Measurements from ENCODE around the gene PERM1. TPM values are rescaled to one million over a fixed set of nuclear protein-coding genes. Genes with fewer than 3 reads are reported as not detected.

PERM1 gene
- total RNA-seq, 1 donor from 2014 or later = not detected

DNA sequence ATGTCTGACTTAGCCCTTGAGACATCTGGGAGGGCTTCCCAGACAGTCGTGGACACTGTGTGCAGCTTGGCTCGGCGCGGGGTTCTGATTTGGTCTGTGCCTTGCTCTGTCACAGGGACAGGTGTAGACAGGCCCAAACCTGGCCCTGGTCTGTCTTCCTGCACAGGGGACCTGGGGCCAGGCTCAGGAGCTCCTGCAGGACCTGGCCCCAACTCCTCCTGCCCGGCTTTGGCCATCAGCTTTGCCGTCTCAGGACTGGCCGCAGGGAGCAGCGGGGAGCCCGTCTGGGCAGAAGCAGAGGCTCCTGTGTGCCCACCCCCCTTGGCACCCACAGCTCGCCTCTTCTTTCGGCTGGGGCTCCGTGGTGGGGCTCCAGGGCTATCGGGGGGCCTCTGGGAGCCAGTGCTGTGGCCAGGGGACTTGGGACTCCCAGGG, 1.7 kb downstream of the PERM1 start:
- intact Hi-C loops (cut with micrococcal nuclease) = loop anchor here (10.0 kb wide), 1 partner anchor 55 kb away; no protein-coding TSS in a partner anchor

DNA sequence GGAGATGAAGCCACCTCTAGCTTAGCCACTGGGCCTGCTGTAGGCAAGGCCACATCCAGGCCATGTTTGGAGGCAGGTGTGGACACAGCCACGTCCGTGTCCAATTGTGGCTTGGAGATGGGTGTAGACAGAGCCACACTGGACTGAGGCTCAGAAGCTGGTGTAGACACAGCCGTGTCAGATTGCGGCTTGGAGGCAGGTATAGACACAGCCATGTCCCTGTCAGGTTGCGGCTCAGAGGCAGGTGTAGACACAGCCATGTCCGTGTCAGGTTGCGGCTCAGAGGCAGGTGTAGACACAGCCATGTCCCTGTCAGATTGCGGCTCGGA, 2.2 kb downstream of the PERM1 start:
- intact Hi-C loops (cut with micrococcal nuclease) = loop anchor here (5.0 to 10.0 kb wide), 2 partner anchors 55 to 72 kb away; no protein-coding TSS in a partner anchor

- intact Hi-C loops (cut with micrococcal nuclease) = loop anchor here (5.0 kb wide), 1 partner anchor 72 kb away; no protein-coding TSS in a partner anchor
Observed at GRCh38 chr1:978835-979743, 2.8 kb downstream of the PERM1 start.

- intact Hi-C loops (cut with micrococcal nuclease) = loop anchor here (5.0 kb wide), 1 partner anchor 71 kb away; no protein-coding TSS in a partner anchor
Observed at GRCh38 chr1:978069-978834, 3.6 kb downstream of the PERM1 start.

DNA sequence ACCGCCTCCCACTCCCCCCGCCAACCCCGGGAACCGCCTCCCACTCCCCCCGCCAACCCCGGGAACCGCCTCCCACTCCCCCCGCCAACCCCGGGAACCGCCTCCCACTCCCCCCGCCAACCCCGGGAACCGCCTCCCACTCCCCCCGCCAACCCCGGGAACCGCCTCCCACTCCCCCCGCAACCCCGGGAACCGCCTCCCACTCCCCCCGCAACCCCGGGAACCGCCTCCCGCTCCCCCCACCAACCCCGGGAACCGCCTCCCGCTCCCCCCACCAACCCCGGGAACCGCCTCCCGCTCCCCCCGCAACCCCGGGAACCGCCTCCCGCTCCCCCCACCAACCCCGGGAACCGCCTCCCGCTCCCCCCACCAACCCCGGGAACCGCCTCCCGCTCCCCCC, 5.1 kb downstream of the PERM1 start:
- intact Hi-C loops (cut with micrococcal nuclease) = loop anchor here (5.0 kb wide), 1 partner anchor 69 kb away; no protein-coding TSS in a partner anchor

GRCh38 chr1:975896-976683, 5.8 kb downstream of the PERM1 start:
- intact Hi-C loops (cut with micrococcal nuclease) = loop anchor here (5.0 kb wide), 1 partner anchor 69 kb away; no protein-coding TSS in a partner anchor

GRCh38 chr1:975365-975764, 6.5 kb downstream of the PERM1 start:
- intact Hi-C loops (cut with micrococcal nuclease) = loop anchor here (5.0 kb wide), 1 partner anchor 68 kb away; no protein-coding TSS in a partner anchor

DNA sequence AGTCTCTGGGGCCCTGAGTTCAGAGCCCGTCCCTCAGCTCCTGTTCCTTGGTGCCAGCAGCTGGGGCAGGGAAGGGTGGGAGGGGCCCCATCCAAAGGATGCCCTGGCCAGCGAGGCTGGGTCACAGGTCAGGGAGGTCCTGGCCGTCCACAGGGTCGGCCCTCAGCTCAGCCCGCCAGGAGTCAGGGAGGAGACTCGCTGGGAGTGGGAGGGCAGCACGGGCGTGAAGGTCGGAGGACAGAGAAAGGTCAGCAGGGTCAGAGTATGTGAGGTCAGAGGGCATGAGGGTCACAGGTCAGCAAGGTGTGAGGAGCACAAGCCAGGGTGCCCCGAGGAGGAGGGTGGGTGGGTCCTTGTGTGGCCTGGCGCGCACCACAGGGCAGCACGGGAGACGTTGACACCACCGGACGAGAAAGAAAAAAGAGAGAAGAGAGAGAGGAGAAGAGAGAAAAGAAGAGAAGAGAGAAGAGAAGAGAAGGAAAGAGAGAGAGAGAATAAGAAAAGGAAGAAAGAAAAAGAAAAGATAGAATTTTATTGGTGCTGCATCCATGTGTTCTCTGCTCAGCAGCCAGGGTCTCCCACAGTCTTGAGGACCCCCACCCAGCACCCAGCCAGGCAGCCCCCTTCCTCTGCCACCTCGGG, 7.1 kb downstream of the PERM1 start:
- intact Hi-C loops (cut with micrococcal nuclease) = loop anchor here (5.0 kb wide), 1 partner anchor 68 kb away; no protein-coding TSS in a partner anchor

DNA sequence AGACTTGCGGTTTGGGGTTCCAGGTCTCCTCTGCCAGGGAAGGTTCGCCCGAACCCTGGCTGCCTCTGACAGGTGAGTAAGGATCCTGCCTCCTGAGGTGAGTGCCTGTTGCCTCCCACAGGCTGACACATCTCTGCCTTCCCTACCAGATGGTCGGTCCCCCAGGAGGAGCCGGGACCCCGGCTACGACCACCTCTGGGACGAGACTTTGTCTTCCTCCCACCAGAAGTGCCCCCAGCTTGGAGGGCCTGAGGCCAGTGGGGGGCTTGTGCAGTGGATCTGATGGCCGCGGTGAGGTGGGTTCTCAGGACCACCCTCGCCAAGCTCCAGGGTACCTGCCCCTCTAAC, 7.6 kb downstream of the PERM1 start:
- intact Hi-C loops (cut with micrococcal nuclease) = no loop called here

DNA sequence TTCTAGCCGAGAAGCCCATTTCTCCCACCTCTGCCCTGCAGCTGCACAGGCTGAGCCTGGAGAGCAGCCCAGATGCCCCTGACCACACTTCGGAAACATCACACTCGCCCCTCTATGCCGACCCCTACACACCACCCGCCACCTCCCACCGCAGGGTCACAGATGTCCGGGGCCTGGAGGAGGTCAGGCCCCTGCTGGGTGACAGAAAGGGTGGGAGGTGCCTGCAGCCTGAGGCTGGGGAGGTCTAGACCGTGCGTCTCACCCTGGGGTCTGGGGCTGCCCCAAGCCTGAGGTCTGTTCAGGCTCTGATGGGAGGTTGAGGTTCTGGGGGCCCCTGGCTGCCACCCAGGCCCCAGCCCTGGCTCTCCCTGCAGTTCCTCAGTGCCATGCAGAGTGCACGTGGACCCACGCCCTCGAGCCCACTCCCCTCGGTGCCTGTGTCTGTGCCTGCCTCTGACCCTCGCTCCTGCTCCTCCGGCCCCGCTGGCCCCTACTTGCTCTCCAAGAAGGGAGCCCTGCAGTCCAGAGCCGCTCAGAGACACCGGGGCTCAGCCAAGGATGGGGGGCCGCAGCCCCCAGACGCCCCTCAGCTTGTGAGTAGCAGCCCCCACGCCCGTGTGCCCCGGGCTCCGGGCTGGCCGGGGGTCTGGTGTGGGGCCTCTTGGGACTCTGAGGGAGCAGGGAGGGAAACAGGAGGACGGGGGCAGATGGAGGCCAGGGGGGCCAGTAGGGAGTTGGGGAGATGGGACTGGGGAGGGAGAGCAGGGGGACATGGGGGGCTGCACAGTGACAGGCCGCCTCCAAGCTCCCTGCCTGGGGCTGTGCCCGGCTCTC, 8.2 kb downstream of the PERM1 start:
- intact Hi-C loops (cut with micrococcal nuclease) = no loop called here

DNA sequence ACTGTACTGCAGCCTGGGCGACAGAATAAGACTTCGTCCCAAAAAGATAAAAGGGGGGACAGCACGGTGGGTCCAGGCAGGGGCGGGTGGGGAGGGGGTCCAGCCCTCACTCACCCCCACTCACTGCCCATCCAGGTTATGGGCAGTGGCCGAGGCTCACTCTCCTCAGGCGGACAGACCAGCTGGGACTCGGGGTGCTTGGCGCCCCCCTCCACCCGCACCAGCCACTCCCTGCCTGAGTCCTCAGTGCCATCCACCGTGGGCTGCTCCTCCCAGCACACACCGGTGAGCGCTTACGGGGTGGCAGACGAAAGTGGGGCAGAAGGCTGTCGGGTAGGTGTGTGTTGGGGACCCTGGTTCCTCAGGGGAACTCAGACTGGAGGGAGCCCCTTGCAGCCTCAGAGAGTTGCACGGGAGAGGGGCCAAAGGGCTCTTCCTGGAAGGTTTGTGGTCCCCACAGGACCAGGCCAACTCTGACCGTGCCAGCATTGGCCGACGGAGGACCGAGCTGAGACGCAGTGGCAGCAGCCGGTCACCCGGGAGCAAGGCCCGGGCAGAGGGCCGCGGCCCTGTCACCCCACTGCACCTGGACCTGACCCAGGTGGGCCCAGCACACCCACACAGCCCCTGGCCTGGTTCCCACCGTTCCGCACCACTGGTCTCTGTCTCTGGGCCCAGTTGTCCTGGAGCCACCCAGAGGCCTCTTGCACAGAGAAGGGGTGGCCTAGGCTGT, 9.0 kb downstream of the PERM1 start:
- intact Hi-C loops (cut with micrococcal nuclease) = no loop called here

- intact Hi-C loops (cut with micrococcal nuclease) = no loop called here
Observed at GRCh38 chr1:971751-972506, 10.0 kb downstream of the PERM1 start.

GRCh38 chr1:970973-971730, 10.7 kb downstream of the PERM1 start:
- intact Hi-C loops (cut with micrococcal nuclease) = no loop called here

DNA sequence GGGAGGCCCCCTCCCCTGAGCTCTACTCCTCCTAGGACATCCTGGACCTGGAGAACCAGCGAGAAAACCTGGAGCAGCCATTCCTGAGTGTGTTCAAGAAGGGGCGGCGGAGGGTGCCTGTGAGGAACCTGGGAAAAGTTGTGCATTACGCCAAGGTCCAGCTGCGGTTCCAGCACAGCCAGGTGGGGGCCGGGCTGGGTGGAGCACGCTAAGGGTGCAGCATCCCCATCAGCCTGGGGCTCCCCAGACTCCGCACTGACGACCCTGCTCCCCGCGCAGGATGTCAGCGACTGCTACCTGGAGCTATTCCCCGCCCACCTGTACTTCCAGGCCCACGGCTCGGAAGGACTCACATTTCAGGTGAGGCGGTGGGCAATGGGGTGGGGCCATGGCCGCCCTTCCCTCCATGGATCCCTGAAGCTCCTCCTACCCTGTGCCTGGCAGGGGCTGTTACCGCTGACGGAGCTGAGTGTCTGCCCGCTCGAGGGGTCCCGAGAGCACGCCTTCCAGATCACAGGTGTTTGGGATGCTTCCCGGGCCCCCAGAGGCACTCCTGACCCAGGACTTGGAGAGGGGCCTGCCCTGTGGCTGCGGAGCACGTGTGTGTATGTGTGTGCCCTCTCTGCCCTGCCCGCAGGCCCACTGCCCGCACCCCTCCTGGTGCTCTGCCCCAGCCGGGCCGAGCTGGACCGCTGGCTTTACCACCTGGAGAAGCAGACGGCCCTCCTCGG, 11.5 kb downstream of the PERM1 start:
- intact Hi-C loops (cut with micrococcal nuclease) = no loop called here

GRCh38 chr1:969260-969855, 12.5 kb downstream of the PERM1 start:
- intact Hi-C loops (cut with micrococcal nuclease) = no loop called here
